ENCODE data around the gene LYZL6. TPM values are rescaled to one million over a fixed set of nuclear protein-coding genes. Genes with fewer than 3 reads are reported as not detected.

Gene LYZL6
- total RNA-seq, 1 experiment from 2014 or later: not detected

- no TSS peak for BruUV-seq (replicated peaks)
- Histone ChIP-seq H3K9ac (ENCODE audit: low read length) (no peak overlapping the region), H4K20me1 (ENCODE audit: insufficient read depth) (no peaks in the 10 kb centered on the region), H3K27me3 (ENCODE audit: insufficient read depth, low read length) (no peaks in the 10 kb centered on the region), H3K4me2 (ENCODE audit: low read length) (no peak overlapping the region), H3K9me3 (ENCODE audit: control insufficient read depth in 1 of 2, insufficient read depth in 1 of 2, low read depth in 1 of 2, low read length in 2 of 2) (no peaks in the 10 kb centered on the region), H3K9me2 (ENCODE audit: insufficient read depth) (no peaks in the 10 kb centered on the region), H2AFZ (ENCODE audit: low read depth, low read length, poor library complexity, severe bottlenecking) (no peak overlapping the region), H3K4me3 (replicated peaks in 1 of 2; ENCODE audit: low read depth in 1 of 2, low read length in 2 of 2) (no peak overlapping the region), H3K79me2 (ENCODE audit: insufficient read depth, low read length) (no peaks in the 10 kb centered on the region), H3K36me3 (ENCODE audit: control insufficient read depth in 1 of 2, insufficient read depth in 2 of 2, low read length in 2 of 2) (no peaks in the 10 kb centered on the region), H3K27ac (ENCODE audit: low read depth, low read length) (no peak overlapping the region), H3K4me1 (ENCODE audit: control insufficient read depth in 1 of 2, insufficient read depth in 2 of 2, low read length in 2 of 2) (peaks cover 0 to 14% of the 10 kb centered on the region in 2 experiments; a peak in 3 of 4 replicates)
- no peak for TF ChIP-seq RAD21 (IDR thresholded peaks at IDR 0.05; ENCODE audit: low read depth)
- no peak for TF ChIP-seq JUND (IDR thresholded peaks at IDR 0.05)
- no peak for TF ChIP-seq SP1 (IDR thresholded peaks at IDR 0.05; ENCODE audit: low read depth)
- no peak for TF ChIP-seq MAX (IDR thresholded peaks at IDR 0.05)
- no peak for TF ChIP-seq TCF7L2 (IDR thresholded peaks at IDR 0.05; ENCODE audit: borderline replicate concordance, extremely low read depth, insufficient read depth, insufficient read length)
- no peak for TF ChIP-seq CTCF (IDR thresholded peaks at IDR 0.05 in 2 of 3, conservative IDR thresholded peaks at IDR 0.05 in 1 of 3; ENCODE audit: borderline replicate concordance in 1 of 3, insufficient read depth in 1 of 3, low read depth in 2 of 3, low read length in 2 of 3)
- no peak for TF ChIP-seq ATF3 (IDR thresholded peaks at IDR 0.05)
- TF ChIP-seq ZBTB33 (IDR thresholded peaks at IDR 0.05; ENCODE audit: extremely low read depth, insufficient replicate concordance, low read length): no peak
- no peak for TF ChIP-seq POLR2A (IDR thresholded peaks at IDR 0.05; ENCODE audit: borderline replicate concordance, extremely low read depth, insufficient read depth, insufficient read length)
- no peak for TF ChIP-seq CEBPB (IDR thresholded peaks at IDR 0.05; ENCODE audit: low read depth)
- intact Hi-C loops (cut with micrococcal nuclease): no loop called here
- POLR2A ChIA-PET: no interaction called here
- CTCF ChIA-PET: no interaction called here
- RAD21 ChIA-PET (ENCODE audit: low non-redundant PET in 1 of 2, low total read pairs in 2 of 2, uncharacterized antibody in 2 of 2, unreplicated experiment in 2 of 2): no interaction called here
- DNase-seq (ENCODE audit: low read depth, low spot score) (no peak), ATAC-seq (no peak)
These were observed 638 bp upstream of the LYZL6 start for GRCh38 chr17:35944151-35944550.
